Frontal cortex (tissue), 4 donors: Measurements from ENCODE around the gene CHRM4. TPM values are rescaled to one million over a fixed set of nuclear protein-coding genes. Genes with fewer than 3 reads are reported as not detected.
A peak's percentile ranks its signal among the peaks of the same experiment; 100 is the strongest.

Source experiments
- DNase-seq, 2 donors: peaks; one replicate each; pipeline ENCODE4 v3.0.0; 2012; ENCODE audit warnings: low spot score in 2 of 2
- FAIRE-seq: peaks from 2 replicates; lab custom pipeline; 2012; peaks lifted over from hg19 to GRCh38; lab: Jason Lieb, UNC
- total RNA-seq: library from RNA; depleted of rRNA; stranded (reverse); fragments of >200 nt; gene quantifications from one replicate; pipeline ENCODE4 v1.2.3, GENCODE V29; 2014
- donor health status: control.
- donor health status: control.
- donor health status: control.

The CHRM4 gene
- total RNA-seq, 1 donor from 2014 or later: 6.1 TPM

DNA sequence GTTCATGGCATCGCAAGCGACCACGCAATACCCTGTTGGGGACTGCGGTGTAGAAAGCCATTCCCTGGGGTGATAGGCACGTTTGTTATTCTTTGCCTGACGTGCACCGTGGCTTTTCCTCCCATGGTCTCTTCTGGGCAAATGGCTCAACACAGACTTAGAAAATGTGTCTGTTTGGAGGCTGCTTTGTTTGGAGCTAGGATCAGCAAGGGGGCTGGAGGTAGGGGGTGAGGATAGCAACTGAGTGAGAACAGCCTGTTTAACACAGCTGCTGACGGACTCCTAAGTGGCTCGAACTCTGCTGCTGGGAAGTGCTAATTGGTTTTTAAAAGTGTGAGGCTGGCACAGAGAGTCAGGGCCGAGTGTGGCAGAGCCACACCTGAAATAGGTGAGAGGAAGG, 16.1 kb upstream of the CHRM4 start:
- no peak for DNase-seq
- no peak for FAIRE-seq

DNA sequence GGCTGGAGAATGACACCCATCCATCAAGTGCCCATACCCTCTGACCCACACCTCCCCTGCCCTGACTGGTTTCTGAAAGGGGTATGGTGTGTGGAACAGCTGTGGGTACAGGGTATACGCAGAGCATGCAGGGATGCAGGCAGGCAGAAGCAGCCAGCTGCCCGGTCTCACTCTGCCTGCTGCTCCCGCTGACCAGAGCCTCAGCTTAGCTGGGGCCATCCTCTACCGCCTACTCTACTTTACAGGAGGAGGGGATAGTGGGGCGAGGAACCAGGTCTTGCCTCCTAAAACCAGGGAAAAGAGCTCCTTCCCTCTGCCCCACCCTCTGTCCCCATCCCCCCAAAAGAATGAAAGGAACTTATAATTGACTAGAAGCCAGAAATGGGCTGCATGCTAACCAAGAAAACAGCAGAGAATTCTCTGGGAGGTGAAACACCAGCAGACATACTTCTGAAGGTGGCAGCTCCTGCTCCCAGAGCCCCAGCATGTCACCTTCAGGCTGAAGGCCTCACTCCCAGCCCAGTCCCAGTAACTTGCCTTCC, 13.0 kb upstream of the CHRM4 start:
- DNase-seq (no peak), FAIRE-seq (no peak)

DNA sequence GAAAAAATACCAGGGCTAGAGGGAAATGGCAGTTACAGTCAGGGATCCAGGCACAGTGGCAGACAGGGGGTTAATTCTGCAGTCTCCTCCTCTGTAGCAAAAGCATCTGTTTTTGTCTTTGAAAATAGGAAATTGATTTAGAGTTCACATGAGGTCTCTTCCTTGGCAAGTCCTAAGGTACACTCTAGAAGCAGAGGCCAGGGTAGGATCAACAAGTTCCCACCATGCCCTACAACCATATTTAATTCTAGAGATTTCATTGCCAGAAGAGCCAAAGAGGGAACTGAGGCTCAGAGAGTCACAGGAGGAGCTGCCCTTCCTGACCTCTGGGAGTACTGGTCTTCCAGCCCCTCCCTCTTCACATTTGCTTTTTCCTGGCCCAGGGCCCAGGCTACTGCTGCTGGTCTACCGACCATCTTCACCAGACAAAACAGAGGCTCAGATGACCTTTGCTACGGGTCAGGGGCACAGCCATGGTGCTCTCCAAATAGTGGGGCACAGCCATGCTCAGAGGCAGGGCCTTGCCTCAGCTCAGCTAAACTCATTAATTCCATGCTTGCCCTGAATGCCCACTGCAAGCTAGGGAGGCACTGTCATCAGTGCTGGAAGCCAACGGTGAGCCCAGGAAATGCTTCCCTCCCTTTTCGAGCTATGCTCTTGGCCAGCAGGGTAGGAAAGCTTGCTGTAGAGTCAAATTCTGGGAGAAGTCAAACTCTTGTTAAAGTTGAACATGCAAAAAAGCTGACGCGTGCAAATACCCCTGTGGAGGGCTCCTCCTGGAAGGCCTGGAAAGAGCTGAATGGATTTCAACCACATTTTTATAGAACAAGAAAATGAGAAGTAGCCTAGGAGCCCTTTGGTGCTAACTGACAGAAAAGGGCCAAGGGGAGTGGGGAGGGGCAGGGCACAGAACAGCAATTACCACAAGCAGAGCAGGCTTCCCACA, 11.7 kb upstream of the CHRM4 start:
- DNase-seq (no peak), FAIRE-seq (no peak)

DNA sequence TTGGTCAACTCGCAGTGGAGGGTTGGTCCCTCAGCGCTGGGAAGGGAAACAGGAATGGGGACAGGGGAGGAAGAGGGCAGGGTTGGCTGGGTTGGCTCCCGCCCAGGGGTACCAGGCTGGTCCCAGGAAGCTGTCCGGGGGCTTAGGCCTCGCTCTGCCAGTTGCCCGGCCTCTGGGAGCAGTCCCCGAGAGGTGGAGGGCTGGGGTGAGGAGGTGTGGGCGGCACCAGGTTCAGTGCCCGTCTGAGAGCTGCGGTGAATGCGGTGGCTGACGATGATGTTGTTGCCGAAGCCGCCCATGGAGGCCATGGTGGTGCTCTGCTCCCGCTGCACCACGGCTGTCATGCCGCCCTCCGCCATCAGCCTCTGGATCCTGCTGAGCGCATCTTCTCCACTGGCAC, 6.0 kb upstream of the CHRM4 start:
- no peak for DNase-seq
- FAIRE-seq: no peak

DNA sequence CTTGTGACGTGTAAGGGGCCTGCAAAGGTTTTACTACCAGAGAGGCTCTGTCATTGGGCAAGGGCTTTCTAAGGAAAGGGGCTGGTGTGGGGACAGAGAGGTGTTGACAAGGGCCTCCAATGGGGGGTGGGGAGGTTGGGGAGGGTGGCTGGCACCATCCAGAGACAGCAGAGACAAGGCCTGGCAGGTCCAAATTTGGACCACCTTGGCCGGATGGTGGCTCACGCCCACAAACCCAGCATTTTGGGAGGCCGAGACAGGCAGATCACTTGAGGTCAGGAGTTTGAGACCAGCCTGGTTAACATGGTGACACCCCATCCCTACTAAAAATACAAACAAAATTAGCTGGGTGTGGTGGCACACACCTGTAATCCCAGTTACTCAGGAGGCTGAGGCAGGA, 2.2 kb upstream of the CHRM4 start:
- DNase-seq (no peak), FAIRE-seq (no peak)

DNA sequence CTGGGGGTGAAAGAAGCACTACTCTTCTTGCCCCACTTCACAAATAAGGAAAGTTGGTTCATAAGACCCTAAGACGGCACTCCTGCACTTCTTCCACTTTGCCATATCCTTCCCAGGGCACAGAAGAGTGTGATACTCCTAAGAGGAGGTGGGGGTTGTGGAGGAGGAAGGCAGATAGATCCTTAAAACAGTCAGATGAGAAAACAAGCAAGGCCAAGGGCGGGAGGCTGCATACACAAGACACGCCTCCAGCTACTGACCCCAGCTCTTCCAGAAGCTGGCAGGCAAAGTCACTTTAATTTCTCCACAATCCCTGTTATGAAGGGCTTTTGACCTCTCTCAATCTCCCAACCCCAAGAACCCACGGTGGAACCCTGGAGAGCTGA, 1.6 kb upstream of the CHRM4 start:
- DNase-seq (no peak), FAIRE-seq (no peak)

DNA sequence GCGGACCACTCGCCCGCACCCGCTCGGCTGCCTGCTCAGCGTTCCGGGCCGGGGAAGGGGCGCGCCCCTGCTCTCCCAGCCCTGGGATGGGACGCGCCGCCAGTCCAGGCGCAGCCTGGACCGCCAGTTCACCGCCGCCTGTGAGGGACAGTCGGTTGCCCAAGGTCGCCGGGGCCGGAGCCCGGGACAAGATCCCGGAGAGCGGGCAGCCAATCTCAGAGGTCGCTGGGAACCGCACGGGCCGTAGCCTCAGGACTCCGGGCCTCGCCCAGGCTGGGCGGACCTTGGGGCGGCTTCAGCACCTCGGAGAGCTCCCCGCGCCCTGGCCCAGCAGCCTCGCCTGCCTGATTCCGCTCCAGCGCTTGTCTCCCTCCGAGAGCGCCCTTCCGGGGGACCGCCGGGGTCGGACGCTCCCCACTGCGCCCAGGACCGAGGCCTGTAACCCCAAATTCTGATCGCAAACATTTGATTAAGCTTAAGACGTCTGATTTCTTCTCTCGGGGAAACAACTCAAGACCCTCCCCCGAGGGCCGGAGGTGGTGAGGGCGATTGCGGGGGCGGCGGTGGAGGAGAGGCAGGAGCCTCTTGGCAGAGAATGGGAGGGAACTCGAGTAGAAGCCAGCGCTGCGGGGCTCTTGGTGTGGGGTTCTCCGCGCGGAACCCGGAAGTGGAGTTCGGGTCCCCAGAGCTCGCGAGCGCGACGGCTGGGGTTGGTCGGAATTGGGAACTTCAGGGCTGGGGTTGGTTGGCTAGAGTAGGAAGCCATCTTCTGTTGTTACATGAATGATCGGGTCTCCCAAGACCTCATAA, 1.1 kb upstream of the CHRM4 start:
- FAIRE-seq (no peak), DNase-seq (peak; percentile 93 to 96)

DNA sequence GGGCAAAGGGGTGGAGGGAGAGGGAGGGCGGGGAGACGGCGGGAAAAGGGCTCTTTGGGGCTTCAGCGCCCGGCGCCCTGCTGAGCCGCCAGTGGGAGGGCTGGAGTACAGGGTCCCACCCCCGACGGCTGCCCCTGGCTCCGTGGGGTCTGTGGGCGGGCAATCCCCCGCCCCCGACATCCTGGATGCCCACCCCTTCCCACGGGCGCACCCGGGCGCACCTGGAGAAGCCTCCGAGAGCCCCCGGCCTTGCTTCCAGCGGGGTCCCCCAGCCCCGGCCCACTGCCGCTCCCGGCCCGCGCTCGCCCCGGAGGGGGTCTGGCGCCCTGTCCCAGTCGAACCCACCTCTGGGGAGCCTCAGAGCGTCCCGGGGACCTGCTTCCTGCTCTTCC, 394 bp downstream of the CHRM4 start:
- FAIRE-seq: no peak

DNA sequence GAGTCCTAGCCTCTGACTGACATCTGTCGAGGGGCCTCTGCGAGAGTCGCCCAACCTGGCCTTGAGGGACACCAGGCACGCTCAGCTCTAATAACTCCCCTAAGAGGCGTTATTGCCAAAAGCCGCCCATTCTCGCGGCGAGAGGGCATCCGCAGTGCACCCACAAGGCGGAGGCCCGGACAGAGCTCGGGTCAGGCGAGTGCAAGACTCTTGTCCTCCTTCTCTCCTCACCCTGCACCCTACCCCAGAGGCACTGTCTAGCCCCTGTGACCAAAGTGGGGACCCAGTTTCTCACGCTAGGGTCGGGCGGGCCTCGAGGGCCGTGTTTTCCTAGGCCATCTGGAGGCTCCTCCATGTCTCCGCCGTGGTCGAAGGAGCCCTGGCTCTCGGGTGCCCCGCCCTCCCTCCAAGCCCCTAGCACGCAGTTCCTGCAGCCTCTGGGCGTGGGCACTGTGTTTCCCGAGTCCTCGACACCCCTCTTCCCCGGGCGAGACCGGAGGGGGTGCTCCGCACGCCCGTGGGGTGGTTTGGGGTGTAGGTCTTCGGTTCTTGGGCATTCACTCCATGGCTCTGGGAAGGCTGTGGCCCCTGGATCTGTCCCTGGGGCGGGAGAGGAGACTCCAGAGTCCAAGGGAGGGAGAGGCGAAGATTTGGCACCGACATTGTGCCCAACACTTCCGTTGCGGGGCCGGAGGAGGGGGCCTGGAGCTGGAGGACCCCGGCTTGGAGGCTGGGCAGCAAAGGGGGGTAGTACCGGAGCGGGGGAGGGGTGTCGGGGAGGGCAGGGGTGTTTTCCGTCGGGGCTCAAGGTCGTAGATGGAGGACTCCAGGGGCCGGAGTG, 1.0 kb downstream of the CHRM4 start:
- peak in 1 of 2 donors; percentile 49 for DNase-seq
- no peak for FAIRE-seq

More for the DNA sequence above, 394 bp downstream of the CHRM4 start:
- DNase-seq: peak in 1 of 2 donors; percentile 43

DNA sequence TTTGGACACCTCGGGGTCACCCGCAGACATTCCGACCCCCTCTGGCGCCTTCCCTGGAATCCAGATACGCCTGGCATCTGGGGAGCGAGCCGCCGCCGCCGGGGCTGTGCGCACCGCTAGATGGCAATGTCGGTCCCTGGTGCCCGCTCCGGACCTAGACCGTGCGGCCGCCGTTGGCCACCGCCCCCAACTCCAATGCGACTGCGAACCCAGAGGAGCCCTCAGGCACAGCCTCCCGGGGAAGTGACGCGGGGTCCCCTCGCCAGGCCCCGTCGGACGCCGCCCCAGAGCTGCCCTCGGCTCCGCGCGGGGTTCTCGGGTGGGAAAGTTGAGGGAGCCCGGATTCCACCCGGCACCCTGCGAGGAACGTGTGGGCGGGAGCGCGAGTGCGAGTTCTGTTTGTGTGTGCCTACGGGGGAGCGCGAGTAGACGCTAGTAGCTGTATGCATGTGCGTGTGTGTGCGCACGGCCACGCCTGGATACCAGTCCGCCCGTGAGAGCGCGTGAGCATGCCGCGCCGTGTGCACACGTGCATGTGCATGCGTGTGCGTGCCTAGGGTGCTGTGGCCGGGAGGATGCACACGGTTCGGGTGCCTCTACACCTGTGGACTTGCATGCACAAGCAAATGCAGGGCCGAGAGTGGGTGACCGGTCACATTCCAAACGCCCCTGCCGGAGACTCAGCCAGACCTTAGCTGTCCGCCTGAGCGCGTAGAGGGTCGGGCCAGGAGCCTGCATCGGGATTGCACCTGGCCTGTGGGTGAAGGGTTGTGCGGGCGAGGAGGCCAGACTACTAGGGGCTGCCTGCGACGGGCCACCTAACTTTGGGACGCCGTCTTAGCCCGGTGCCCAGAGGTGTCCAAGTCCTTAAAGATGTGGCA, 1.9 kb downstream of the CHRM4 start:
- no peak for FAIRE-seq
- peak; percentile 85 to 87 for DNase-seq

DNA sequence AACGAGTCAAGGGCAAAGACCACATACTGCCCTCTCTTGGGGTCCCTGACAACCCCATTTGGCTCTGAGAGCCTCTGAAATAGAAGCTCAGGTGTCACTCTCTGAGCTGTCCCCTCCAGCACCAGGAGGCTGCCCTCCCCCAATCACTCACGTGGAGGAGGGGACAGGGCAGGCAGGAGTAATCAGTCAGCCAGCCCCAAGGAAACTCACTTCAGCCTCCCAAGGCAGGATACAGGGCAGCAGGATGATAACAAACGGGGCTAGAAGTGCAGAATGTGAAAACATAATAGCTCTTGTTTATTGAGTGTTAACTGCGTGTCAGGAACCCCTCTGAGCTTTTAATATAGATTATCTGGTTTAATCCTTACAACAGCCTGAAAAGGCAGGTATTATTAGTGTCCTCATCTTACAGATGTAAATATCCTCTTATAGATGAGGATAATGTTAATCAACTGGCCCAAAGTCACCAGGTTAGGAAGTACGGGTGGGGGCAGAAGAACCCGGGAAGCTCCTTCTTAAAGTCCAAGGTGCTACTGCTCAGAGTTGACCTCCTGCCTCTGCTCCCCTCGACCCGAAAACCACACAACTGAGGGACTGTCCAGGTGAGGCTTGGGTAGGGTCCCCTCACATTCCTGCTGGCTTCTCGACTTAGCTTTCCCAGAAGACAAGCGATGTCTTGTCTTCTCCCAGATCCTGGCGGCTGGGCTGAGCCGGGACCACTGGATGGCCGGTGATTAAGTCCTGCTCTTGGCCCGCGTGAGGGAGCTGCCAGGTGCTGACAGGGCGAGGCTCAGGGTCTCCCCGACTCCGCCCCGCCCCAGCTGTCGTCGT, 2.7 kb downstream of the CHRM4 start:
- DNase-seq (peak in 1 of 2 donors; percentile 40), FAIRE-seq (no peak)

DNA sequence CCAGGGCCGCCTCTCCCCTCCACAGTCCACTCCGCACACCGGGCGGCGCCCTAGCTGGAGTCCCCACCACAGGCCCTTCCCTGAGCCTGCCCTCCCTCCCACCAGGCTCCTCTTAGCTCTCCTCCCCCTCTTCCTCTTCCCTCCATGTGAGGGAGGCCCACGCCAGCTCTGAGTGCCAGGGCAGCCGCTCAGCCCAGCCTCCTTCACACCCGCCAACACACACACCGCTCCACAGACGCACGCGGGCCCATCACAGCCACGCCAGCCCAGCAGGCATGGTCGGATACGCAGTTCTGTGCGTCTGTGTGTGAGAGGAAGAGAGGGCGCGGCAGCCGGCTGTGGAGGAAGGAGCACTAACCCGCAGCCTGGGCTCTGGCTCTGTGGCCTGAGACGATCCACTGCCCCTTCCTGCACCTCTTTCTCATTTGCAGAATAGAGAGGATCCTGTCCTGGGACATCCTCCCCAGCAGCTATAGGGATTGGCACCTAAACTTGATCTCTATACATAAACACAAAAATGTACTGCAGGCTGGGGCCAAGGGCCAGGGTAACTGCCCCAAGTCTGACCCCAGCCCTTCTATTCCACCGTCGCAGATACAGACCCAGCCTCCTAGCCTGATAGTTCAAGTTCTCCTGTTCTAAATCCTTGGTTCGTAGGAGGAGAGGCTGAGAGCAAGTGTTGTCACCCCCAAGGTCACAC, 3.5 kb downstream of the CHRM4 start:
- DNase-seq: peak in 1 of 2 donors; percentile 31
- FAIRE-seq: no peak

DNA sequence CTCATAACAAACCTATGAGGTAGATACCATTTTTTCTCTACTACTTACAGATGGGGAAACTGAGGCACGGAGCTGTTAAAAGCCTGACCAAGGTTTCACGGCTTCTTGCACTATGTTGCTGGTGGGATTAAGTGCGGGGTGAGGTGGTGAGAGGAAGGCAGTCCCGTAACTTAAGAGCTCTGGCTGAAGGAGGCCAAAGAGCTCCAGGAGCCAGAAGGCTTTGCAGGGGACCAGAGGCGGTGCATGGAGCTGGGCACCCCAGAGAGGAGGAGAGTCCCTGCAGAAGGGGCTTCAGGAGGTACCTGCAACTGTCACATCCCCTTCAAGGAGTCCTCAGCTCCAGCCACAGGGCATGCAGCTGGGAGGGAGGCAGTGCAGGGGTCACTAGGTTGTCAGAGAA, 4.1 kb downstream of the CHRM4 start:
- FAIRE-seq: no peak

DNA sequence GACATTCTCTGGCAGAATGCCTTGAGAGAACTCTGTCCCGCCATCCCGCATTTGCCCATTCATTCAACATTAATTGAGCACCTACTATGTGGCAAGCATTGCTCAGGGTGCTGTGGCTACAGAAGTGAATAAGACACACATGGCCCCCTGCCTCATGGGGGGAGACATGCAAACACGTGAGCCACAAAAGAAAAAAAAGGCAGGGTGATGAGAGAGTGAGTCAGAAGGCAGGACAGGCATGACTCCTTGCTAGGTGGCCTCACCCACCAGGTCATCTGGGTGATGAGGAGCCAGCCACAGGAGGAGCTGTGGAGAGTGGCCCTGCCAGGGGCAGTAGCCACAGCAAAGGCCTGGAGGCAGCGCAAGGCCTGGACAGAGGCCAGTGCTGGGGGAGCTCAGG, 4.9 kb downstream of the CHRM4 start:
- DNase-seq (no peak), FAIRE-seq (no peak)

More for the DNA sequence above, 4.1 kb downstream of the CHRM4 start:
- DNase-seq: no peak

DNA sequence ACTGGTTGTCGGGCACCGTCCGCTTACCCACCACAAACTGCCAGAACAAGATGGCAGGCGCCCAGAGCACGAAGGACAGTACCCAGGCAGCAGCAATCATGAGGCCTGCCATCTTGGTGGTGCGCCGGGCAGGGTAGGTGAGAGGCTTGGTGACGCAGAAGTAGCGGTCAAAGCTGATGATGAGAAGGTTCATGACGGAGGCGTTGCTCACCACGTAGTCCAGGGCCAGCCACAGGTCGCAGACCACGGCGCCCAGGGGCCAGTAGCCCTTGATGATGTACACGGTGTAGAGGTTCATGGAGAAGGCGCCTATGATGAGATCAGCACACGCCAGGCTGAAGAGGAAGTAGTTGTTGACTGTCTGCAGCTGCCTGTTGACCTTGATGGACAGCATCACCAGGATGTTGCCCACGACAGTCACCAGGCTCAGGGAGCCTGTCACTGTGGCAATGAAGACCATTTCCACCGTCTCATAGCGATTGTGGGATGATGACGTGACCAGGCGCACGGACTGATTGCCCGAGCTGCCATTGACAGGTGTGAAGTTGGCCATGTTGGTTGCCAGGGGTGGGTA, 5.5 kb downstream of the CHRM4 start:
- FAIRE-seq (no peak), DNase-seq (no peak)

DNA sequence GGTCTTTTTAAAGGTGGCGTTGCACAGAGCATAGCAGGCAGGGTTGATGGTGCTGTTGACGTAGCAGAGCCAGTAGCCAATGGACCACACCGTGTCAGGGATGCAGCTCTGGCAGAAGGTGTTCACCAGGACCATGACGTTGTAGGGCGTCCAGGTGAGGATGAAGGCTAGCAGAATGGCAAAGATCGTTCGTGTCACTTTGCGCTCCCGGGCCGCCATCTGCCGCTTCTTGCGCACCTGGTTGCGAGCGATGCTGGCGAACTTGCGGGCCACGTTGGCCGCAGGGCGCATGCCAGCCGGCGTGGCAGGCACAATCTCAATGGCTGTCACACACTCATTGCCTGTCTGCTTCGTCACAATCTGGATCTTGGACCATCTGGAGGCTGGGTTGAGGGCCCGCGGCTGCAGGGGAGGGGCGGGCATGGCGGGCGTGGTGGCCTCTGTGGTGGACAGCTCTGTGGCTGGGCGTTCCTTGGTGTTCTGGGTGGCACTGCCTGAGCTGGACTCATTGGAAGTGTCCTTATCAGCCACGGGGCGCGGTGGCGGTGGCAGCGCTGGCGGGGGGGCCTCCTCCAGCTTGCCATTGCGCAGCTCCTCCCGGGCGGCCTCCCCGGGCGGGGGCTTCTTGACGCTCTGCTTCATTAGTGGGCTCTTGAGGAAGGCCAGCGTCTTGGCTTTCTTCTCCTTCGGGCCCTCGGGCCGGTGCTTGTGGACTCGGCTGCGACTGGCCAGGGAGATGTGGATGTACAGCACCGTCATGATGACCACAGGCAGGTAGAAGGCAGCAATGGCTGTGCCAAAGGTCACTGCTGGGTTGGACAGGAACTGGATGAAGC, 6.2 kb downstream of the CHRM4 start:
- DNase-seq: no peak
- FAIRE-seq: no peak
